Stomach (tissue), 9 donors: ENCODE results near the gene NAV2. TPM values are rescaled to one million over a fixed set of nuclear protein-coding genes. Genes with fewer than 3 reads are reported as not detected.

Experiments used
- DNase-seq, 2 donors: peaks; one replicate each; pipeline versions ENCODE4 v3.0.0 to v3.0.0-alpha.2; 2013 to 2019
- H3K27ac ChIP-seq, 5 donors: fragments of 200-600 bp in 4 of 5; sonication (generic) in 4 of 5; one replicate each; pipeline ENCODE4 v1.5.1; 2013 to 2019; ENCODE audit warnings: mild to moderate bottlenecking in 1 of 5, moderate library complexity in 1 of 5
- H3K27me3 ChIP-seq, 3 donors: fragments of 200-600 bp; sonication (generic); one replicate each; pipeline ENCODE4 v1.5.1; 2017 to 2019; ENCODE audit warnings: mixed run types in 1 of 3
- H3K36me3 ChIP-seq, 4 donors: fragments of 200-600 bp; sonication (generic); 1 replicate in 3 of 4; 2 replicates in 1 of 4; pipeline ENCODE4 v1.5.1; 2016 to 2019
- H3K4me1 ChIP-seq, 4 donors: fragments of 200-600 bp; sonication (generic); one replicate each; pipeline ENCODE4 v1.5.1; 2016 to 2019
- H3K4me3 ChIP-seq, 4 donors: fragments of 200-600 bp; sonication (generic) in 3 of 4; one replicate each; pipeline ENCODE4 v1.5.1; 2016 to 2019; ENCODE audit warnings: mild to moderate bottlenecking in 1 of 4
- H3K9me3 ChIP-seq, 4 donors: fragments of 200-600 bp; sonication (generic); one replicate each; pipeline ENCODE4 v1.5.1; 2016 to 2019
- EP300 ChIP-seq: sonication (generic); formaldehyde crosslinking; IDR thresholded peaks from one replicate; pipeline ENCODE4 v1.6.1; 2017; ENCODE audit warnings: antibody characterized with exemption
- POLR2A ChIP-seq, 4 donors: fragments of 450-650 bp; IDR thresholded peaks; one replicate each; pipeline ENCODE4 v1.6.1; 2016; ENCODE audit warnings: antibody characterized with exemption in 4 of 4, control low read depth in 2 of 4, mild to moderate bottlenecking in 1 of 4, moderate library complexity in 1 of 4
- POLR2AphosphoS5 ChIP-seq, 3 donors: sonication (generic); formaldehyde crosslinking; IDR thresholded peaks; one replicate each; pipeline ENCODE4 v1.6.1; 2016; ENCODE audit warnings: antibody characterized with exemption in 3 of 3
- WGBS, 5 donors: extraction: QIAGEN DNeasy Blood & Tissue Kit in 3 of 5; methylation state at CpG; one replicate each; pipeline versions ENCODE4 v1.1.5 to v1.1.7; 2013 to 2018; 5-methylcytosine and 5-hydroxymethylcytosine counted together
- intact Hi-C: fragments of 100-400 bp; cut with DNase I; formaldehyde crosslinking; loops from one replicate; pipeline ENCODE4 v1.15.1; 2023; ENCODE audit warnings: low total_unique reads
- polyA plus RNA-seq, 3 donors: library from polyadenylated mRNA; stranded (reverse); fragments of 200-250 nt; gene quantifications; one replicate each; pipeline ENCODE4 v1.2.3, GENCODE V29; 2013
- total RNA-seq, 5 donors: library from RNA; depleted of rRNA; stranded (reverse); fragments of >200 nt; gene quantifications; one replicate each; pipeline versions ENCODE4 v1.1.0 to v1.2.3, GENCODE V29; 2014 to 2016
- TF ChIP-seq, protein P1 (sequence below), 7 experiments: fragments of 450-650 bp in 4 of 7; fragments of 200-600 bp in 3 of 7; sonication (generic) in 3 of 7; IDR thresholded peaks; one replicate each; pipeline ENCODE4 v1.5.1; 2016 to 2019; ENCODE audit warnings: antibody characterized with exemption in 7 of 7, control low read depth in 2 of 7, mild to moderate bottlenecking in 1 of 7
- donor health status: healthy with polysubstance abuse.
- donor health status: Bipolar disorder and iron deficiency.
- donor health status: healthy.

NAV2 gene
- total and polyA plus RNA-seq, 8 donors, result 1.8 to 92.4 (median 7.9) TPM

DNA sequence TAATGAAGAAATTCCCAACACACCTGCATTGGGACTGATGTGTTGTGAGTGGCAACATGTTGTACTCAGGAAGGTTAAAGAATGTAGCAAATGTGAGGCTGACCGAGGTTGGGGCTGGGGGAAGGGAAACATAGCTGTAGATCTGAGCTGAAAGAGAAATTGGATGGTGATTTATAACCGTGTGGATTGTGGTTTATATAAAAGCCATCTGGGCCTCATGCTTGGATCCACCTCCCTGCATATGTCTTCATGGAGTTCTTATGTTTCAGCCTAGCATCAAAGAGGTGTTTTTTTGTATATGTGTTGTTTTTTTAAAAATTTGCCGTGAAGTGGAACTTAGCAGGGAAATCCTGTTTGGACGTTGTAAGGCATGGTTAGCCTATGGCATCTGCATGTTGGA, 141.3 kb downstream of the NAV2 start:
- intact Hi-C loops, result no loop called here
- Histone ChIP-seq H3K36me3 (no peaks in the 10 kb centered on the region), H3K27ac (no peak overlapping the region), H3K27me3 (no peaks in the 10 kb centered on the region), H3K4me3 (no peak overlapping the region), H3K4me1 (peaks cover 0 to 43% (median 24%) of the 10 kb centered on the region in 4 donors), H3K9me3 (peaks cover 0 to 3% (median 0%) of the 10 kb centered on the region in 4 donors)
- DNase-seq, result no peak
- TF ChIP-seq, protein P1, sequence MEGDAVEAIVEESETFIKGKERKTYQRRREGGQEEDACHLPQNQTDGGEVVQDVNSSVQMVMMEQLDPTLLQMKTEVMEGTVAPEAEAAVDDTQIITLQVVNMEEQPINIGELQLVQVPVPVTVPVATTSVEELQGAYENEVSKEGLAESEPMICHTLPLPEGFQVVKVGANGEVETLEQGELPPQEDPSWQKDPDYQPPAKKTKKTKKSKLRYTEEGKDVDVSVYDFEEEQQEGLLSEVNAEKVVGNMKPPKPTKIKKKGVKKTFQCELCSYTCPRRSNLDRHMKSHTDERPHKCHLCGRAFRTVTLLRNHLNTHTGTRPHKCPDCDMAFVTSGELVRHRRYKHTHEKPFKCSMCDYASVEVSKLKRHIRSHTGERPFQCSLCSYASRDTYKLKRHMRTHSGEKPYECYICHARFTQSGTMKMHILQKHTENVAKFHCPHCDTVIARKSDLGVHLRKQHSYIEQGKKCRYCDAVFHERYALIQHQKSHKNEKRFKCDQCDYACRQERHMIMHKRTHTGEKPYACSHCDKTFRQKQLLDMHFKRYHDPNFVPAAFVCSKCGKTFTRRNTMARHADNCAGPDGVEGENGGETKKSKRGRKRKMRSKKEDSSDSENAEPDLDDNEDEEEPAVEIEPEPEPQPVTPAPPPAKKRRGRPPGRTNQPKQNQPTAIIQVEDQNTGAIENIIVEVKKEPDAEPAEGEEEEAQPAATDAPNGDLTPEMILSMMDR (IDR thresholded peaks at IDR 0.05), result no peak
- TF ChIP-seq POLR2AphosphoS5 (IDR thresholded peaks at IDR 0.05) (no peak), POLR2A (IDR thresholded peaks at IDR 0.05) (no peak)
- 28 to 46% (median 39%) methylated on average over 4 of the region's 4 CpGs for WGBS, 5 donors

DNA sequence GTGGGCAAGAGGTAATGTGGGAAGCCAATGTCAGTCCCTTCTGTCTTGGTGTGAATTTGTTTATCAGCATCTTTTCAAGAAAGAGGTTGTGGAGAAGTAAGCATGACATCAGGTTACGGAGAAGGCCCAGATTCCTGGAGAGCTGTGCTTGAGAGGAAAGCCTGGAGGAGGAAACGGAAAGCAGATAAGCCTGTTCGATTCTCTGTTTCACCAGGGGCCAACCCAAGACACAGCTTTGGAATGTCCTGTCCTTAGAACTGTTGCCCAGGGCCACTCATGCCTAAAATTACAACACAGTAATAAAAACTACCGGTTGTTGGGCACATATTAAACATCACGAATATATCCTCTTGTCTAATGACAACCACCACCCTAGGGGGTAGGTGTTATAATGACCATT, 148.5 kb downstream of the NAV2 start:
- 70 to 84% (median 81%) methylated on average over 5 of the region's 5 CpGs for WGBS, 5 donors
- TF ChIP-seq EP300 (no peak), POLR2AphosphoS5 (IDR thresholded peaks at IDR 0.05) (no peak), POLR2A (IDR thresholded peaks at IDR 0.05) (no peak)
- TF ChIP-seq, protein P1 (IDR thresholded peaks at IDR 0.05), result no peak
- H3K27ac ChIP-seq, result no peak overlapping the region
- intact Hi-C loops, result no loop called here
- H3K9me3 ChIP-seq, result no peaks in the 10 kb centered on the region
- no peaks in the 10 kb centered on the region for H3K36me3 ChIP-seq
- DNase-seq, result no peak
- no peaks in the 10 kb centered on the region for H3K27me3 ChIP-seq
- H3K4me1 ChIP-seq, result peaks cover 0 to 27% (median 12%) of the 10 kb centered on the region in 4 donors
- no peak overlapping the region for H3K4me3 ChIP-seq

DNA sequence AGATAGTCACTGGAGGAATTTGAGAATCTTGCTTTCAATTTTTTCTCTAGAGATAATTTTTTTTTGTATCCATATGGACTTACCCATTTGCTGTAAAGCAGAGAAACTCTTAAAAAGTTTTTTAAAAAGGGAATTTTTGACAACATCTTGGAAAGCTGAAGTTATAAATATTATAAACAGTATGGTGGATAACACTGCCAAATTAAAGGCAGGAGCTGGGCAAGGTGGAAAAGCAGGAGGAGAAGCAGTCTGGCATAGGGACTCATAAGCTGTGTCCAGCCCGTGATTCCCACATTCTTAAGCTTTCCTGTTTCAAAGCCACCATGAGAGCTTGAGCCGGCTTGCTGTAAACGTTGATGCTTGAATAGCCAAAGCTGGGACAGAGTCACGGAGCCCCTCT, 149.5 kb downstream of the NAV2 start:
- Histone ChIP-seq H3K27ac (no peak overlapping the region), H3K9me3 (no peaks in the 10 kb centered on the region), H3K4me1 (peaks cover 0 to 27% (median 12%) of the 10 kb centered on the region in 4 donors), H3K36me3 (no peaks in the 10 kb centered on the region), H3K27me3 (no peaks in the 10 kb centered on the region), H3K4me3 (no peak overlapping the region)
- intact Hi-C loops, result no loop called here
- no peak for DNase-seq
- 65 to 92% (median 84%) methylated on average over 4 of the region's 4 CpGs for WGBS, 5 donors
- no peak for TF ChIP-seq EP300
- TF ChIP-seq POLR2AphosphoS5 (IDR thresholded peaks at IDR 0.05), result no peak
- TF ChIP-seq, protein P1 (IDR thresholded peaks at IDR 0.05), result no peak
- no peak for TF ChIP-seq POLR2A (IDR thresholded peaks at IDR 0.05)

DNA sequence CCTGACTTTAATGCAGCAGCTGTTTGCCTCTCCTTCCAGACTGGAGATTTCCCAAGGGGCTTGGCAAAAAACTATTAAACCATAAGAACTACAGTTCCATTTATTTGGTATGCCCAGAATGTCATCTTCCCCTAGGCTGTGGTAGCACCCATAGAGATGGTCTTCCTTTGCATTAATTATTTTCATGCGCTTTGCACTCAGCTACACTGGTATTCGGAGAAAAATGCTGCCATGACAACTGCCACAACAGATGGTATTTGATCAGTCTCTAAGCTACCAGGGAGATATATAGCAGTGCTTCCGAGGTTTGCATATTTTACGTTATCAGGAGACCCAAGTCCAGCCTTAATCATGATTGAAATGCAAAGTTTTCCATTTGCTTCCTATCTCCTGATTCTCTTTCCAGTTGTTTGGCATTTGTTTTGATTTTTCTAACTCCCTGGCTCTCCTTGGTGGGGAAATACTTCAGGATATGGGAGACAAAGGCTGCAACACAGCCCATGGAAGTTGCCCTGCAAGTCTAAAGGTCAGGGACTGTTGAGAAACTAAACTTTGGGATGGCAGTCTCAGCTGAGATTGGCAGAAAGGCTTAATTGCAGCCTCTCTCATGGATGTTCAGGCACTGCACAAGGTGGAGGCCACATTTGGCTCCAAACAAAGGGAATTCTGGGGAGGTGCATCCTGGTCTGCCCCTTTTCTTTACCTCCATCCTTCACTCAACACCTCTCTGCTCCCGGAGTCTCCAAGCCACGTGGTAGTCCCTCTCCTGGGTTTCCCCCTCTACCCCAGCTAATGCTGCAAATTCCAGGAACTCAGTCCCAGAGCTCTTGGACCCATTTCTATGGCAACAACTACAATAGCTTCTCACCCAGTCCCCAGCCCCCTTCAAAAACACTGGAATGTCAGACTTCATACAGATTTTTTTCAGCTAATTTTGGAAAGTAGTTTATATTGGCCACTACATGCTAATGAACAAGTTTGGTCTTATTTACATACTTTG, 151.8 kb downstream of the NAV2 start:
- peaks cover 0 to 3% (median 0%) of the 10 kb centered on the region in 4 donors for H3K36me3 ChIP-seq
- H3K27ac ChIP-seq, result no peak overlapping the region
- intact Hi-C loops, result no loop called here
- H3K4me1 ChIP-seq, result peaks cover 0 to 45% (median 19%) of the 10 kb centered on the region in 4 donors
- no peaks in the 10 kb centered on the region for H3K9me3 ChIP-seq
- no peak for TF ChIP-seq POLR2A (IDR thresholded peaks at IDR 0.05)
- WGBS, 5 donors, result 34 to 39% (median 38%) methylated on average over 6 of the region's 6 CpGs
- no peak overlapping the region for H3K4me3 ChIP-seq
- H3K27me3 ChIP-seq, result no peaks in the 10 kb centered on the region
- DNase-seq, result peak in 1 of 2 donors; percentile 78
